Ishikawa (cell line): ENCODE data around the gene ATXN3L.

Source experiments
- CEBPB ChIP-seq: IDR thresholded peaks from 2 replicates; pipeline ENCODE4 v1.6.1; 2012
- CREB1 ChIP-seq: IDR thresholded peaks from 2 replicates; pipeline ENCODE4 v1.6.1; 2012; ENCODE audit warnings: low read depth
- EGR1 ChIP-seq: IDR thresholded peaks from 2 replicates; pipeline ENCODE4 v1.6.1; 2012
- EP300 ChIP-seq: IDR thresholded peaks from 2 replicates; pipeline ENCODE4 v1.6.1; 2012; ENCODE audit warnings: borderline replicate concordance
- FOXM1 ChIP-seq: IDR thresholded peaks from 2 replicates; pipeline ENCODE4 v1.6.1; 2012; ENCODE audit warnings: low read depth, borderline replicate concordance
- NFIC ChIP-seq: IDR thresholded peaks from 2 replicates; pipeline ENCODE4 v1.6.1; 2012
- RAD21 ChIP-seq: IDR thresholded peaks from 2 replicates; pipeline ENCODE4 v1.6.1; 2012; ENCODE audit warnings: low read depth
- REST ChIP-seq: IDR thresholded peaks from 2 replicates; pipeline ENCODE4 v1.6.1; 2012; ENCODE audit warnings: low read depth, mild to moderate bottlenecking
- TAF1 ChIP-seq: IDR thresholded peaks from 2 replicates; pipeline ENCODE4 v1.6.1; 2012; ENCODE audit warnings: low read depth, mild to moderate bottlenecking
- TCF12 ChIP-seq: IDR thresholded peaks from 2 replicates; pipeline ENCODE4 v1.6.1; 2012; ENCODE audit warnings: low read depth
- TEAD4 ChIP-seq: IDR thresholded peaks from 2 replicates; pipeline ENCODE4 v1.6.1; 2012
- YY1 ChIP-seq: IDR thresholded peaks from 2 replicates; pipeline ENCODE4 v1.6.1; 2012; ENCODE audit warnings: low read depth
- ZBTB7A ChIP-seq: IDR thresholded peaks from 2 replicates; pipeline ENCODE4 v1.6.1; 2012; ENCODE audit warnings: low read depth
- TF ChIP-seq, protein P1 (sequence below): IDR thresholded peaks from 2 replicates; pipeline ENCODE4 v1.6.1; 2012

DNA sequence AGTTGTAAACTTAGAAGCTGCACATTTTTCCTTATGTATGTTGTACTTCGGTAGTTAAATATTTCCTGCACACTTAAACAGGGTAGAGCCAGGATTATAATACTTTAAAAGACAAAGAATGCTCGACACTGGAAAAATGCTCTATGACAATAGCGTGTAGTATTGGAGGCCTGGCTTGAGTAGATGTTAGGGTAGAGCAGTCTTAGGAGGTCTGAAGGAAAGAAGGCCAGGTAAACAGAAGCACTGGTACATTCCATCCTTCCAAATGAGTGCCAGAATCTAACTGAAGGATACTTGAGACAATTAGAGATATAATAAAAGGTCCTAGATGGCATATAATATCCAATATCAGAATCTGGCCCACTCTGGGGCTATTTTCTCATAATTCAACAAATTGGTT is 42.3 kb downstream of the ATXN3L start:
- TF ChIP-seq TAF1 = no peak
- no peak for TF ChIP-seq CREB1
- TF ChIP-seq EP300 = no peak
- TF ChIP-seq ZBTB7A = no peak
- no peak for TF ChIP-seq EGR1
- TF ChIP-seq, protein P1, sequence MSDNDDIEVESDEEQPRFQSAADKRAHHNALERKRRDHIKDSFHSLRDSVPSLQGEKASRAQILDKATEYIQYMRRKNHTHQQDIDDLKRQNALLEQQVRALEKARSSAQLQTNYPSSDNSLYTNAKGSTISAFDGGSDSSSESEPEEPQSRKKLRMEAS = no peak
- TF ChIP-seq TCF12 = no peak
- no peak for TF ChIP-seq REST
- no peak for TF ChIP-seq CEBPB
- TF ChIP-seq YY1 = no peak
- TF ChIP-seq RAD21 = no peak
- TF ChIP-seq FOXM1 = no peak
- TF ChIP-seq NFIC = no peak
- no peak for TF ChIP-seq TEAD4
